Heart left ventricle (tissue), 13 donors: ENCODE results near the gene FBXL7.

Source experiments
- POLR2A ChIP-seq, 2 donors: fragments of 450-650 bp; IDR thresholded peaks; one replicate each; pipeline ENCODE4 v1.6.1; 2017; ENCODE audit warnings: antibody characterized with exemption in 2 of 2, mild to moderate bottlenecking in 2 of 2, moderate library complexity in 2 of 2
- TF ChIP-seq, protein P1 (sequence below), 12 donors: fragments of 200-600 bp; sonication (generic) in 4 of 12; IDR thresholded peaks; one replicate each; pipeline versions ENCODE4 v1.5.0 to v1.8.0; 2018 to 2022; ENCODE audit warnings: antibody characterized with exemption in 12 of 12, mild to moderate bottlenecking in 5 of 12
- donor health status: ischemic (EF 13 %, LVEDD 7.1; RV severe dilation, severe dysfunction).
- donor health status: DM: no; HTN: yes; CAD: no.
- donor health status: DM: no; HTN: no; CAD: no.
- donor health status: ischemic (EF 25% LVEDD 6.9; RV normal size, moderate dysfunction).
- donor health status: ischemic (EF 25% LVEDD 5.7; RV mildly dilated, moderate dysfunction).
- donor health status: ischemic (EF 35%, LVEDD 5.7; RV mildly dilated, moderate dysfunction).
- donor health status: nonischemic (EF 11% LVEDD 7.7; RV severe dilation, severe dysfunction).
- donor health status: DM: yes; HTN: yes; CAD: no.
- donor health status: PGD.
- donor health status: ischemic (EF 29% LVEDD 5.4; RV normal size, mild dysfunction).
- donor health status: nonischemic (EF 23%, LVEDD 6.1; RV moderate dilation, normal function).

DNA sequence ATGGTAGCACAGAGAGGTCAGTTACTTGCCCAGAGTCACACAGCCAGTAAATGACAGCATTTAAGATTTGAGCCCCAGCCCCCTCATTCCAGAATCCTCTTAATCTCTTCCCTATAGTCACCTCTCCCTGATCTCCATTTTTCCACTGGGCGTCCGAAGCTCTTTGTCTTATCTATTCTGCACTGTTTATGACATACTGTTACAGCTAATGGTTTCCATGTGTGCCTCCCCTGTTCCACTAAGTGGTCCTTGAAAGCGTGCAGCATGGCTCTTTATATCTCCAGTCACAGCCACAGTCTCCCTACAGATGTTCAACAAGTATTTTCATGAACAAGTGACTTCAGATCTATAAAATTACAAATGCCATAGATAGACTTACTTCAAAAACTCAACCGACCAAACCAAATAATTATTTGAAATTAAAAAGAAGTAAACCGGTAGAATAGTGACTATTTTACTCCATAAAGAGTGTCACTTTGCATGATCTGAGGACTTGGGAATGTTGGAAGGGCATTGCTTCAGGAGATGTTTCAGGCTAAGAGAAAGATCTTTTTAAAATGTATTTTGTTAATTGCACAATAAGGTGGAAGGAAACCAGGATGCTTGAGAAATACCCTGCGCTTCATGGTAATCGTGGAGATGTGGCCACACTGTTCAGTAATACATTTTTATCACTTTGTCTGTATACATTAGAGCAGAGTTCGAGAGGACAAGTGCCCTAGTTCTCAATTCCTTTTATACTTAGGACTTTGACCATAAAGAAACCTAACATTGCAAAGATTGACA is 237.2 kb downstream of the FBXL7 start:
- TF ChIP-seq, protein P1, sequence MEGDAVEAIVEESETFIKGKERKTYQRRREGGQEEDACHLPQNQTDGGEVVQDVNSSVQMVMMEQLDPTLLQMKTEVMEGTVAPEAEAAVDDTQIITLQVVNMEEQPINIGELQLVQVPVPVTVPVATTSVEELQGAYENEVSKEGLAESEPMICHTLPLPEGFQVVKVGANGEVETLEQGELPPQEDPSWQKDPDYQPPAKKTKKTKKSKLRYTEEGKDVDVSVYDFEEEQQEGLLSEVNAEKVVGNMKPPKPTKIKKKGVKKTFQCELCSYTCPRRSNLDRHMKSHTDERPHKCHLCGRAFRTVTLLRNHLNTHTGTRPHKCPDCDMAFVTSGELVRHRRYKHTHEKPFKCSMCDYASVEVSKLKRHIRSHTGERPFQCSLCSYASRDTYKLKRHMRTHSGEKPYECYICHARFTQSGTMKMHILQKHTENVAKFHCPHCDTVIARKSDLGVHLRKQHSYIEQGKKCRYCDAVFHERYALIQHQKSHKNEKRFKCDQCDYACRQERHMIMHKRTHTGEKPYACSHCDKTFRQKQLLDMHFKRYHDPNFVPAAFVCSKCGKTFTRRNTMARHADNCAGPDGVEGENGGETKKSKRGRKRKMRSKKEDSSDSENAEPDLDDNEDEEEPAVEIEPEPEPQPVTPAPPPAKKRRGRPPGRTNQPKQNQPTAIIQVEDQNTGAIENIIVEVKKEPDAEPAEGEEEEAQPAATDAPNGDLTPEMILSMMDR (IDR thresholded peaks at IDR 0.05) = no peak
- no peak for TF ChIP-seq POLR2A (IDR thresholded peaks at IDR 0.05)
